Sigmoid colon (tissue), 7 donors: ENCODE results near the gene MBNL1. TPM values are rescaled to one million over a fixed set of nuclear protein-coding genes. Genes with fewer than 3 reads are reported as not detected.

Experiments
- DNase-seq: peaks from one replicate; pipeline ENCODE4 v3.0.0-alpha.2; 2019
- H3K27ac ChIP-seq, 4 donors: fragments of 200-600 bp; sonication (generic); one replicate each; pipeline ENCODE4 v1.5.1; 2016 to 2019; ENCODE audit warnings: mild to moderate bottlenecking in 1 of 4
- H3K27me3 ChIP-seq, 3 donors: fragments of 200-600 bp; sonication (generic); one replicate each; pipeline ENCODE4 v1.5.1; 2019; ENCODE audit warnings: mild to moderate bottlenecking in 1 of 3
- H3K36me3 ChIP-seq, 4 donors: fragments of 200-600 bp; sonication (generic); one replicate each; pipeline ENCODE4 v1.5.1; 2016 to 2019
- H3K4me1 ChIP-seq, 4 donors: fragments of 200-600 bp; sonication (generic); one replicate each; pipeline ENCODE4 v1.5.1; 2017 to 2019
- H3K4me3 ChIP-seq, 4 donors: fragments of 200-600 bp; sonication (generic); one replicate each; pipeline ENCODE4 v1.5.1; 2017 to 2019; ENCODE audit warnings: mild to moderate bottlenecking in 2 of 4, moderate library complexity in 1 of 4
- H3K9me3 ChIP-seq, 4 donors: fragments of 200-600 bp in 3 of 4; sonication (generic) in 3 of 4; one replicate each; pipeline versions ENCODE4 v1.5.1 to v1.6.1; 2013 to 2019
- EP300 ChIP-seq, 4 donors: sonication (generic); formaldehyde crosslinking; IDR thresholded peaks; one replicate each; pipeline ENCODE4 v1.6.1; 2017; ENCODE audit warnings: antibody characterized with exemption in 4 of 4
- POLR2A ChIP-seq, 2 donors: fragments of 450-650 bp; IDR thresholded peaks; one replicate each; pipeline ENCODE4 v1.6.1; 2016; ENCODE audit warnings: antibody characterized with exemption in 2 of 2, mild to moderate bottlenecking in 2 of 2, moderate library complexity in 2 of 2
- POLR2AphosphoS5 ChIP-seq, 4 donors: sonication (generic); formaldehyde crosslinking; IDR thresholded peaks; one replicate each; pipeline ENCODE4 v1.6.1; 2017; ENCODE audit warnings: antibody characterized with exemption in 4 of 4
- WGBS, 2 donors: extraction: QIAGEN DNeasy Blood & Tissue Kit; methylation state at CpG; one replicate each; pipeline ENCODE4 v1.1.7; 2013; 5-methylcytosine and 5-hydroxymethylcytosine counted together
- intact Hi-C: fragments of 100-400 bp; cut with DNase I; formaldehyde crosslinking; loops from one replicate; pipeline ENCODE4 v1.15.1; 2023
- polyA plus RNA-seq, 3 donors: library from polyadenylated mRNA; stranded (reverse); fragments of 200-250 nt; gene quantifications; one replicate each; pipeline ENCODE4 v1.2.3, GENCODE V29; 2013
- total RNA-seq, 4 donors: library from RNA; depleted of rRNA; stranded (reverse); fragments of >200 nt; gene quantifications; one replicate each; pipeline ENCODE4 v1.1.0, GENCODE V29; 2016
- TF ChIP-seq, protein P1 (sequence below), 4 experiments: fragments of 450-650 bp in 3 of 4; fragments of 200-600 bp in 1 of 4; IDR thresholded peaks; one replicate each; pipeline ENCODE4 v1.5.1; 2016 to 2019; ENCODE audit warnings: antibody characterized with exemption in 4 of 4, mild to moderate bottlenecking in 3 of 4, moderate library complexity in 2 of 4
- donor health status: healthy with polysubstance abuse.
- donor health status: Bipolar disorder and iron deficiency.
- donor health status: healthy.

MBNL1 gene
- total and polyA plus RNA-seq, 7 donors, result 60.5 to 898 (median 602) TPM

GRCh38 chr3:152226176-152226575, 42.6 kb upstream of the MBNL1 start:
- no peaks in the 10 kb centered on the region for H3K27me3 ChIP-seq
- no peak for TF ChIP-seq POLR2A (IDR thresholded peaks at IDR 0.05)
- TF ChIP-seq, protein P1, sequence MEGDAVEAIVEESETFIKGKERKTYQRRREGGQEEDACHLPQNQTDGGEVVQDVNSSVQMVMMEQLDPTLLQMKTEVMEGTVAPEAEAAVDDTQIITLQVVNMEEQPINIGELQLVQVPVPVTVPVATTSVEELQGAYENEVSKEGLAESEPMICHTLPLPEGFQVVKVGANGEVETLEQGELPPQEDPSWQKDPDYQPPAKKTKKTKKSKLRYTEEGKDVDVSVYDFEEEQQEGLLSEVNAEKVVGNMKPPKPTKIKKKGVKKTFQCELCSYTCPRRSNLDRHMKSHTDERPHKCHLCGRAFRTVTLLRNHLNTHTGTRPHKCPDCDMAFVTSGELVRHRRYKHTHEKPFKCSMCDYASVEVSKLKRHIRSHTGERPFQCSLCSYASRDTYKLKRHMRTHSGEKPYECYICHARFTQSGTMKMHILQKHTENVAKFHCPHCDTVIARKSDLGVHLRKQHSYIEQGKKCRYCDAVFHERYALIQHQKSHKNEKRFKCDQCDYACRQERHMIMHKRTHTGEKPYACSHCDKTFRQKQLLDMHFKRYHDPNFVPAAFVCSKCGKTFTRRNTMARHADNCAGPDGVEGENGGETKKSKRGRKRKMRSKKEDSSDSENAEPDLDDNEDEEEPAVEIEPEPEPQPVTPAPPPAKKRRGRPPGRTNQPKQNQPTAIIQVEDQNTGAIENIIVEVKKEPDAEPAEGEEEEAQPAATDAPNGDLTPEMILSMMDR (IDR thresholded peaks at IDR 0.05), result no peak
- TF ChIP-seq POLR2AphosphoS5 (IDR thresholded peaks at IDR 0.05), result no peak
- no peak for TF ChIP-seq EP300 (IDR thresholded peaks at IDR 0.05)
- H3K36me3 ChIP-seq, result no peaks in the 10 kb centered on the region
- peak overlapping the region in 2 of 4 donors; percentile 2 to 80 for H3K27ac ChIP-seq
- DNase-seq, result no peak
- 88 to 95% methylated on average over 2 of the region's 2 CpGs for WGBS, 2 donors
- H3K9me3 ChIP-seq, result no peaks in the 10 kb centered on the region
- peaks cover 0 to 46% (median 30%) of the 10 kb centered on the region in 4 donors for H3K4me1 ChIP-seq
- no peak overlapping the region for H3K4me3 ChIP-seq
- intact Hi-C loops, result no loop called here

DNA sequence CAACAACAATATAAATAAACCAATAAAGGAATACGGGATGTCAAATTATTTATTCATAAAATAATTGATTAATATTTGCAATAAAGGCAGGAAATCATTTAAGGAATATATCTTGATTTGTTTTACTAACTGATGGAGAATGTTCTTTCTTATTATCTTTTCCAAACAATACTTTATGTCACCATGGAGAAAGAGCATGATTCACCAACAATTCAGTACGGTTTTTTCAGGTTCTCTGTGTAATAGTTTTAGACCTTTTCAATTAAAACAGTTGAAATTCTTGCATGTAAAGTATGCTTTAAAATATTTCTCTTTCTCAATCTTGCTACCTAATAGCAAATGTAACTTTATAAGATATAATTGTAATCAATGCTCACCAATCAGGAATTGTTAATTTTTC, 41.7 kb upstream of the MBNL1 start:
- TF ChIP-seq, protein P1 (IDR thresholded peaks at IDR 0.05), result no peak
- TF ChIP-seq POLR2AphosphoS5 (IDR thresholded peaks at IDR 0.05), result no peak
- TF ChIP-seq POLR2A (IDR thresholded peaks at IDR 0.05), result no peak
- H3K27ac ChIP-seq, result no peak overlapping the region
- no peaks in the 10 kb centered on the region for H3K36me3 ChIP-seq
- no peak for DNase-seq
- WGBS, 2 donors, result 90% methylated on average over 2 of the region's 2 CpGs
- no peaks in the 10 kb centered on the region for H3K27me3 ChIP-seq
- intact Hi-C loops, result no loop called here
- H3K4me1 ChIP-seq, result peaks cover 0 to 37% (median 21%) of the 10 kb centered on the region in 4 donors
- no peak overlapping the region for H3K4me3 ChIP-seq
- H3K9me3 ChIP-seq, result no peaks in the 10 kb centered on the region

DNA sequence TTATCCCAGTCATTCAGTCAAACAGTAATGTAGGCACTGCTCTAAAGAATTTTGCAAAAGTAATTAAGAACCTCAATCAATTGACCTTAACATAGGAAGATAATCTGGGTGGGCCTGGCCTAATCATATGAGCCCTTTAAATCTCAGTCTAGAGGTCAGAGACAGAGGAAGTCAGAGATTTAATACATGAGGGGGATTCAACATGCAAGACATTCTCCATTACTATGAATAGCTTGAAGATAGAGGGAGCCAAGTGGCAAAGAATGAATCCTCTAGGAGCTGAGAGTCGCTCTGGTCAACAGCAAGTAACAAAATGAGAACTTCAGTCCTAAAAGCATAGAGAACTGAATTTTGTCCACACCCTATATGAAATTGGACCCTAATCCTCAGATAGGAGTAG, 39.0 kb upstream of the MBNL1 start:
- Histone ChIP-seq H3K4me3 (no peak overlapping the region), H3K9me3 (no peaks in the 10 kb centered on the region), H3K4me1 (peaks cover 0 to 17% (median 8%) of the 10 kb centered on the region in 4 donors), H3K36me3 (no peaks in the 10 kb centered on the region), H3K27me3 (no peaks in the 10 kb centered on the region), H3K27ac (no peak overlapping the region)
- intact Hi-C loops, result no loop called here
- DNase-seq, result no peak
- 91 to 92% methylated on average over 1 of the region's 1 CpG for WGBS, 2 donors
- TF ChIP-seq EP300 (IDR thresholded peaks at IDR 0.05) (no peak), POLR2A (IDR thresholded peaks at IDR 0.05) (no peak), POLR2AphosphoS5 (IDR thresholded peaks at IDR 0.05) (no peak)
- TF ChIP-seq, protein P1 (IDR thresholded peaks at IDR 0.05), result no peak

DNA sequence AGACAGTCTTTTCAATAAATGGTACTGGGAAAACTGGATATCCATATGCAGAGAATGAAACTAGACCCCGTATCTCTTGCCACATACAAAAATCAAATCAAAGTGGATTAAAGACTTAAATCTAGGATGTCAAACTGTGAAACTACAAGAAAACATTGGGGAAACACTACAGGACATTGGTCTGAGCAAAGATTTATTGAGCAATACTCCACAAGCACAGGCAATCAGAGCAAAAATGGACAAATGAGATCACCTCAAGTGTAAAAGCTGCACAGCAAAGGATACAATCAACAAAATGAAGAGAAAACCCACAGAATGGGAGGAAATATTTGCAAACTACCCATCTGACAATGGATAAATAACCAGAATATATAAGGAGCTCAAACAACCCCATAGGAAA, 38.4 kb upstream of the MBNL1 start:
- Histone ChIP-seq H3K4me1 (peaks cover 0 to 14% (median 3%) of the 10 kb centered on the region in 4 donors), H3K27me3 (no peaks in the 10 kb centered on the region), H3K27ac (no peak overlapping the region), H3K9me3 (no peaks in the 10 kb centered on the region), H3K36me3 (no peaks in the 10 kb centered on the region), H3K4me3 (no peak overlapping the region)
- intact Hi-C loops, result no loop called here
- WGBS, 2 donors, result 92 to 96% methylated on average over 1 of the region's 1 CpG
- DNase-seq, result no peak
- TF ChIP-seq, protein P1 (IDR thresholded peaks at IDR 0.05), result no peak

DNA sequence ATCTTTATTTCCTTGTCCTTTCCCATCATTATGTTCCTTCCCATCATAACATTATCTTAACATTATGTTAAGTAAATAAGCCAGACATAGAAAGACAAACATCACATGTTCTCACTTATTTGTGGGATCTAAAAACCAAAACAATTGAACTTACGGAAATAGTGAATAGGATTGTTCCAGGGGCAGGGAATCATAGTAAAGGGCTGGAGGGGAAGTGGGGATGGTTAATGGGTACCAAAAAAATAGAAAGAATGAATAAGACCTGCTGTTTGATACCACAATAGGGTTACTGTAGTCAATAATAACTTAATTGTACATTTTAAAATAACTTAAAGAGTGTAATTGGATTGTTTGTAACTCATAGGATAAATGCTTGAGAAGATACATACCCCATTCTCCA, 36.7 kb upstream of the MBNL1 start:
- H3K36me3 ChIP-seq, result no peaks in the 10 kb centered on the region
- H3K4me1 ChIP-seq, result peaks cover 0 to 14% (median 9%) of the 10 kb centered on the region in 4 donors
- no peak overlapping the region for H3K4me3 ChIP-seq
- H3K27ac ChIP-seq, result no peak overlapping the region
- no peak for DNase-seq
- intact Hi-C loops, result no loop called here
- no peak for TF ChIP-seq POLR2A (IDR thresholded peaks at IDR 0.05)
- TF ChIP-seq EP300 (IDR thresholded peaks at IDR 0.05), result no peak
- TF ChIP-seq, protein P1 (IDR thresholded peaks at IDR 0.05), result no peak
- TF ChIP-seq POLR2AphosphoS5 (IDR thresholded peaks at IDR 0.05), result no peak
- no peaks in the 10 kb centered on the region for H3K27me3 ChIP-seq
- H3K9me3 ChIP-seq, result no peaks in the 10 kb centered on the region
- WGBS, 2 donors, result 46 to 80% methylated on average over 1 of the region's 1 CpG
